Endothelial cell of umbilical vein (primary cell): ENCODE measurements around the gene HIC1. TPM values are rescaled to one million over a fixed set of nuclear protein-coding genes. Genes with fewer than 3 reads are reported as not detected.

Experiments
- BruUV-seq: library from RNA; stranded (reverse); fragments of 400-500 nt; replicated peaks from 2 replicates; lab custom pipeline; 2021; lab: Mats Ljungman, UMichigan
- CTCF ChIA-PET: fragments of 300-600, 350-600 bp; sonication (Branson Sonifier 250); formaldehyde crosslinking; loops from one replicate; lab custom pipeline; 2021; ENCODE audit warnings: antibody characterized with exemption, inconsistent platforms; lab: Charles Lee
- POLR2A ChIA-PET: fragments of 300-600, 350-600 bp; sonication (Branson Sonifier 250); formaldehyde crosslinking; loops from one replicate; lab custom pipeline; 2021; ENCODE audit warnings: antibody characterized with exemption, inconsistent platforms; lab: Charles Lee
- DNase-seq: peaks from one replicate; pipeline ENCODE4 v3.0.0-alpha.2; 2011; ENCODE audit warnings: low read depth, low spot score
- FAIRE-seq: peaks from 2 replicates; lab custom pipeline; 2011; peaks lifted over from hg19 to GRCh38; lab: Jason Lieb, UNC
- H2AFZ ChIP-seq: 2 replicates; pipeline ENCODE4 v1.6.0; 2012; ENCODE audit warnings: low read depth, low read length, control low read depth, inconsistent platforms
- H3K27ac ChIP-seq: 2 replicates; pipeline ENCODE4 v1.5.1; 2011; ENCODE audit warnings: low read depth, mild to moderate bottlenecking, control low read depth, low read length, moderate library complexity; ENCODE audit not compliant: insufficient read depth
- H3K27me3 ChIP-seq, 2 experiments: 2 replicates each; pipeline versions ENCODE4 v1.6.0 to v1.6.1; 2011; ENCODE audit warnings: low read length in 2 of 2, mixed read lengths in 1 of 2; ENCODE audit not compliant: control insufficient read depth in 2 of 2, insufficient read depth in 2 of 2
- H3K36me3 ChIP-seq, 2 experiments: 2 replicates in 1 of 2; 3 replicates in 1 of 2; pipeline ENCODE4 v1.5.1; 2011; ENCODE audit warnings: low read length in 2 of 2, mild to moderate bottlenecking in 1 of 2, moderate library complexity in 1 of 2; ENCODE audit not compliant: control insufficient read depth in 2 of 2, insufficient read depth in 2 of 2; ENCODE audit errors: extremely low read depth in 1 of 2
- H3K4me1 ChIP-seq: 3 replicates; pipeline ENCODE4 v1.5.1; 2011; ENCODE audit warnings: mild to moderate bottlenecking, low read length; ENCODE audit not compliant: control insufficient read depth, insufficient read depth; ENCODE audit errors: extremely low read depth
- H3K4me2 ChIP-seq: 2 replicates; pipeline ENCODE4 v1.6.1; 2011; ENCODE audit warnings: low read length, control low read depth, mixed read lengths; ENCODE audit not compliant: insufficient read depth
- H3K4me3 ChIP-seq, 3 experiments: fragments of 200-600 bp in 1 of 3; sonication (generic), shearing (Covaris generic) in 1 of 3; replicated peaks in 1 of 3; 2 replicates each; pipeline ENCODE4 v1.5.1; 2011 to 2016; ENCODE audit warnings: control low read depth in 3 of 3, low read length in 3 of 3, mild to moderate bottlenecking in 2 of 3, inconsistent platforms in 1 of 3, low read depth in 1 of 3, moderate library complexity in 1 of 3; ENCODE audit not compliant: insufficient read depth in 1 of 3
- H3K79me2 ChIP-seq: 2 replicates; pipeline ENCODE4 v1.6.0; 2012; ENCODE audit warnings: low read length, inconsistent platforms; ENCODE audit not compliant: control insufficient read depth, insufficient read depth
- H3K9ac ChIP-seq: replicated peaks from 2 replicates; pipeline ENCODE3; 2011; ENCODE audit warnings: low read length, control low read depth; ENCODE audit not compliant: insufficient read depth; ENCODE audit errors: extremely low read depth
- H3K9me1 ChIP-seq: replicated peaks from 3 replicates; pipeline ENCODE4 v1.6.0; 2011; ENCODE audit warnings: mild to moderate bottlenecking, low read length; ENCODE audit not compliant: control insufficient read depth, insufficient read depth; ENCODE audit errors: extremely low read depth
- H3K9me3 ChIP-seq: replicated peaks from 2 replicates; pipeline ENCODE4 v1.5.1; 2012; ENCODE audit warnings: low read length, inconsistent platforms; ENCODE audit not compliant: control insufficient read depth, insufficient read depth
- H4K20me1 ChIP-seq: replicated peaks from 2 replicates; pipeline ENCODE3; 2011; ENCODE audit warnings: mild to moderate bottlenecking, low read length; ENCODE audit not compliant: control insufficient read depth, insufficient read depth; ENCODE audit errors: extremely low read depth
- CTCF ChIP-seq, 2 donors: IDR thresholded peaks; 1 replicate in 1 of 2; 2 replicates in 1 of 2; pipeline ENCODE4 v1.5.1; 2011; ENCODE audit warnings: low read length in 2 of 2, mild to moderate bottlenecking in 2 of 2, moderate library complexity in 2 of 2, control low read depth in 1 of 2, inconsistent platforms in 1 of 2, low read depth in 1 of 2; ENCODE audit not compliant: insufficient read depth in 1 of 2; ENCODE audit errors: extremely low read depth in 1 of 2
- EZH2 ChIP-seq: IDR thresholded peaks from 2 replicates; pipeline ENCODE4 v1.6.1; 2012; ENCODE audit warnings: borderline replicate concordance, low read depth, mild to moderate bottlenecking, moderate library complexity, low read length, inconsistent platforms; ENCODE audit not compliant: severe bottlenecking
- MAX ChIP-seq: IDR thresholded peaks from 2 replicates; pipeline ENCODE4 v1.6.1; 2011; ENCODE audit not compliant: insufficient read depth, insufficient read length
- MYC ChIP-seq: IDR thresholded peaks from one replicate; pipeline ENCODE4 v1.6.1; 2011; ENCODE audit warnings: mild to moderate bottlenecking, low read depth, low read length
- POLR2A ChIP-seq: IDR thresholded peaks from 2 replicates; pipeline ENCODE4 v1.6.1; 2012; ENCODE audit warnings: low read depth, mild to moderate bottlenecking, control low read depth, low read length
- POLR2AphosphoS5 ChIP-seq: IDR thresholded peaks from 2 replicates; pipeline ENCODE4 v1.6.1; 2012; ENCODE audit warnings: low read depth, mild to moderate bottlenecking, control low read depth, low read length, moderate library complexity; ENCODE audit not compliant: insufficient read depth
- dilution Hi-C: fragments of 300-500 bp; cut with MboI; formaldehyde crosslinking; loops from one replicate; pipeline ENCODE4 v1.15.0; 2019; ENCODE audit warnings: low sequenced_read_pairs; ENCODE audit not compliant: extremely low pct_ligation_motif_present
- intact Hi-C: fragments of 100-400 bp; cut with micrococcal nuclease; formaldehyde crosslinking; loops from one replicate; pipeline ENCODE4 v1.10.0; 2022
- polyA plus RNA-seq, 4 experiments: library from polyadenylated mRNA; depleted of rRNA in 3 of 4; stranded (reverse) in 3 of 4; unstranded in 1 of 4; fragments of >200 nt; gene quantifications; 2 replicates each; pipeline versions ENCODE4 v1.2.1 to v1.2.3, GENCODE V29; 2011 to 2012; ENCODE audit warnings: missing spikeins in 1 of 4
- total RNA-seq: library from RNA; stranded (reverse); gene quantifications from 2 replicates; pipeline ENCODE4 v1.2.3, GENCODE V29; 2021

Gene HIC1
- total and polyA plus RNA-seq, 2 donors (not counting 3 experiments of a cell fraction or from before 2014, with no cell fraction given) = 18.2 to 35.5 TPM

DNA sequence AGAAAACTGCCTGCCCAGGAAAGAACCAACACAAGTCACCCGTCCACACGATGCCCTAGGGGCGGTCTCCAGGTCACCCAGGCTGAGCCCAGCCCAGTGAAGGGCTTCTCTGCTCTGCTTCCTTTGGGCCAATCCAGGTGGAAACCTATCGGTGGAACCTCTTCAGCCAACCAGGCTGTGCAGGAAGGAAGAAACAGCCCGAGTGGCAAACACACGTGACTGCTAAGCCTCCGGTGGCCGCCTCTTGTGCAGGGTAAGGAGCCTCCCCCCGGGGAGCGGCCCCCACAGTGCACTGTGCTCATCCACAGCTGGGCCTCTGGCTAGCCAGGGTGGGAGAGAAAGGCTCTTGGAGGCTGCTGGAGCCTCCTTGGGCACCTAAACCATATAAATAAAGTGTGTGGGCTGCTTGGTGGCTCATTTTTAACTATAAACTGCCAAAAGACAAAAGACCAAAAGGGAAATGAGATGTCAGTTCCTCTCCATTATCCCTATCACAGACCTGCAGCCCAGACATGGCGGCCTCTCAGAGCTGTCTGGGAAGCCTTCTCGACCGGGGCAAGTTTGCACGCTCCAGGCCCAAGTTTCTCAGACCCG is 32.2 kb upstream of the HIC1 start:
- DNase-seq (no peak), FAIRE-seq (no peak)
- no peaks in the 10 kb centered on the region for H3K9me3 ChIP-seq
- peaks cover 35 to 41% of the 10 kb centered on the region in 2 experiments for H3K27me3 ChIP-seq
- TF ChIP-seq CTCF (IDR thresholded peaks at IDR 0.05; ENCODE audit: extremely low read depth in 1 of 2, insufficient read depth in 1 of 2, low read depth in 1 of 2, low read length in 2 of 2) (no peak), EZH2 (no peak), POLR2AphosphoS5 (no peak), MYC (no peak), POLR2A (no peak)
- dilution Hi-C loops = no loop called here
- no peak overlapping the region for H3K4me3 ChIP-seq
- CTCF ChIA-PET = no interaction called here
- no peak overlapping the region for H3K4me2 ChIP-seq
- H3K9ac ChIP-seq = no peak overlapping the region
- H3K9me1 ChIP-seq = no peaks in the 10 kb centered on the region
- intact Hi-C loops = no loop called here
- H3K79me2 ChIP-seq = no peaks in the 10 kb centered on the region
- no peaks in the 10 kb centered on the region for H4K20me1 ChIP-seq
- POLR2A ChIA-PET = no interaction called here
- no peaks in the 10 kb centered on the region for H3K36me3 ChIP-seq
- no peak overlapping the region for H2AFZ ChIP-seq
- BruUV-seq = no TSS peak
- H3K4me1 ChIP-seq = peaks cover 18% of the 10 kb centered on the region
- H3K27ac ChIP-seq = no peak overlapping the region

GRCh38 chr17:2023256-2023655 is 31.6 kb upstream of the HIC1 start:
- H3K4me1 ChIP-seq = peaks cover 18% of the 10 kb centered on the region
- H3K36me3 ChIP-seq = no peaks in the 10 kb centered on the region
- H3K4me2 ChIP-seq = no peak overlapping the region
- intact Hi-C loops = no loop called here
- POLR2A ChIA-PET = interaction anchor here (0.6 kb wide), 1 partner anchor 109 kb away, joined by 4 read pairs; no protein-coding TSS in a partner anchor
- no peak overlapping the region for H3K27ac ChIP-seq
- no TSS peak for BruUV-seq
- H3K9ac ChIP-seq = no peak overlapping the region
- no peak for TF ChIP-seq MAX
- TF ChIP-seq POLR2A = no peak
- no peak for TF ChIP-seq POLR2AphosphoS5
- no peak for TF ChIP-seq EZH2
- dilution Hi-C loops = no loop called here
- no peak overlapping the region for H2AFZ ChIP-seq
- no peaks in the 10 kb centered on the region for H4K20me1 ChIP-seq
- H3K79me2 ChIP-seq = no peaks in the 10 kb centered on the region
- H3K9me3 ChIP-seq = no peaks in the 10 kb centered on the region
- DNase-seq (no peak), FAIRE-seq (no peak)
- CTCF ChIA-PET = interaction anchor here (9.5 kb wide), 1 partner anchor 113 kb away, joined by 270 read pairs; no protein-coding TSS in a partner anchor
- H3K27me3 ChIP-seq = peaks cover 35 to 38% of the 10 kb centered on the region in 2 experiments
- no peak overlapping the region for H3K4me3 ChIP-seq
- H3K9me1 ChIP-seq = no peaks in the 10 kb centered on the region
